Cardiac fibroblast (primary cell): ENCODE measurements around the gene NFIB.
A peak's percentile ranks its signal among the peaks of the same experiment; 100 is the strongest.

Experiments used
- DNase-seq, 2 donors: peaks; one replicate each; pipeline versions ENCODE4 v3.0.0 to v3.0.0-alpha.2; 2010; ENCODE audit warnings: low read depth in 2 of 2
- H3K4me3 ChIP-seq, 2 donors: replicated peaks in 1 of 2; 1 replicate in 1 of 2; 2 replicates in 1 of 2; pipeline ENCODE4 v1.5.1; 2011; ENCODE audit warnings: low read depth in 2 of 2, low read length in 2 of 2, mild to moderate bottlenecking in 2 of 2, moderate library complexity in 1 of 2
- TF ChIP-seq, protein P1 (sequence below): IDR thresholded peaks from one replicate; pipeline ENCODE4 v1.5.1; 2011; ENCODE audit warnings: low read depth, mild to moderate bottlenecking, low read length, inconsistent platforms

Gene NFIB

GRCh38 chr9:14082732-14083131 lies 231.2 kb downstream of the NFIB start:
- TF ChIP-seq, protein P1, sequence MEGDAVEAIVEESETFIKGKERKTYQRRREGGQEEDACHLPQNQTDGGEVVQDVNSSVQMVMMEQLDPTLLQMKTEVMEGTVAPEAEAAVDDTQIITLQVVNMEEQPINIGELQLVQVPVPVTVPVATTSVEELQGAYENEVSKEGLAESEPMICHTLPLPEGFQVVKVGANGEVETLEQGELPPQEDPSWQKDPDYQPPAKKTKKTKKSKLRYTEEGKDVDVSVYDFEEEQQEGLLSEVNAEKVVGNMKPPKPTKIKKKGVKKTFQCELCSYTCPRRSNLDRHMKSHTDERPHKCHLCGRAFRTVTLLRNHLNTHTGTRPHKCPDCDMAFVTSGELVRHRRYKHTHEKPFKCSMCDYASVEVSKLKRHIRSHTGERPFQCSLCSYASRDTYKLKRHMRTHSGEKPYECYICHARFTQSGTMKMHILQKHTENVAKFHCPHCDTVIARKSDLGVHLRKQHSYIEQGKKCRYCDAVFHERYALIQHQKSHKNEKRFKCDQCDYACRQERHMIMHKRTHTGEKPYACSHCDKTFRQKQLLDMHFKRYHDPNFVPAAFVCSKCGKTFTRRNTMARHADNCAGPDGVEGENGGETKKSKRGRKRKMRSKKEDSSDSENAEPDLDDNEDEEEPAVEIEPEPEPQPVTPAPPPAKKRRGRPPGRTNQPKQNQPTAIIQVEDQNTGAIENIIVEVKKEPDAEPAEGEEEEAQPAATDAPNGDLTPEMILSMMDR, result no peak
- no peak for DNase-seq
- no peak overlapping the region for H3K4me3 ChIP-seq

GRCh38 chr9:14081745-14082144 lies 232.2 kb downstream of the NFIB start:
- no peak for DNase-seq
- TF ChIP-seq, protein P1, result no peak
- H3K4me3 ChIP-seq, result no peak overlapping the region

GRCh38 chr9:14080959-14081542 lies 232.9 kb downstream of the NFIB start:
- H3K4me3 ChIP-seq, result no peak overlapping the region
- TF ChIP-seq, protein P1, result no peak
- DNase-seq, result peak in 1 of 2 donors; percentile 46

GRCh38 chr9:14079440-14079839 lies 234.5 kb downstream of the NFIB start:
- no peak for DNase-seq
- TF ChIP-seq, protein P1, result no peak
- no peak overlapping the region for H3K4me3 ChIP-seq

- no peak overlapping the region for H3K4me3 ChIP-seq
- TF ChIP-seq, protein P1, result no peak
- DNase-seq, result no peak
Measured at GRCh38 chr9:14077672-14078071, 236.3 kb downstream of the NFIB start.

- no peak for DNase-seq
- TF ChIP-seq, protein P1, result no peak
- no peak overlapping the region for H3K4me3 ChIP-seq
Measured at GRCh38 chr9:14075218-14075617, 238.7 kb downstream of the NFIB start.

- H3K4me3 ChIP-seq, result no peak overlapping the region
- TF ChIP-seq, protein P1, result no peak
- no peak for DNase-seq
Measured at GRCh38 chr9:14072850-14073249, 241.1 kb downstream of the NFIB start.
